MCF 10A (cell line): ENCODE data around the gene RNASE7. TPM values are rescaled to one million over a fixed set of nuclear protein-coding genes. Genes with fewer than 3 reads are reported as not detected.

Experiments used
- BruUV-seq: library from RNA; stranded (reverse); fragments of 400-500 nt; replicated peaks from 2 replicates; lab custom pipeline; 2021; lab: Mats Ljungman, UMichigan
- CTCF ChIA-PET: fragments of 300-600 bp; sonication (Branson Sonifier 250); formaldehyde crosslinking; extraction: SDS; loops from one replicate; lab custom pipeline; 2021; ENCODE audit warnings: antibody characterized with exemption, inconsistent platforms; lab: Yijun Ruan, JAX
- POLR2A ChIA-PET: fragments of 300-600, 350-650 bp; sonication (Branson Sonifier 250); formaldehyde crosslinking; extraction: SDS; loops from one replicate; lab custom pipeline; 2020; ENCODE audit warnings: antibody characterized with exemption, inconsistent platforms; lab: Yijun Ruan, JAX
- DNase-seq: peaks from one replicate; pipeline ENCODE4 v3.0.0-alpha.2; 2018; ENCODE audit not compliant: unreplicated experiment
- H3K27ac Mint-ChIP-seq: one replicate; pipeline ENCODE4 v1.8.0; 2022; ENCODE audit warnings: mild to moderate bottlenecking, low read depth, mixed read lengths; ENCODE audit not compliant: unreplicated experiment
- H3K27me3 Mint-ChIP-seq: one replicate; pipeline ENCODE4 v1.8.0; 2022; ENCODE audit warnings: mixed read lengths; ENCODE audit not compliant: insufficient read depth, unreplicated experiment
- H3K36me3 Mint-ChIP-seq: one replicate; pipeline ENCODE4 v1.8.0; 2022; ENCODE audit warnings: mild to moderate bottlenecking, moderate library complexity, mixed read lengths; ENCODE audit not compliant: insufficient read depth, unreplicated experiment
- H3K4me1 Mint-ChIP-seq: one replicate; pipeline ENCODE4 v1.8.0; 2022; ENCODE audit warnings: mixed read lengths; ENCODE audit not compliant: insufficient read depth, unreplicated experiment
- H3K4me3 Mint-ChIP-seq: one replicate; pipeline ENCODE4 v1.8.0; 2022; ENCODE audit warnings: mild to moderate bottlenecking, moderate library complexity, mixed read lengths; ENCODE audit not compliant: unreplicated experiment
- H3K9me3 Mint-ChIP-seq: one replicate; pipeline ENCODE4 v1.8.0; 2022; ENCODE audit warnings: mixed read lengths; ENCODE audit not compliant: unreplicated experiment
- CTCF ChIP-seq: fragments of 200-600 bp; IDR thresholded peaks from one replicate; pipeline ENCODE4 v1.8.0; 2022; ENCODE audit warnings: antibody characterized with exemption, mild to moderate bottlenecking; ENCODE audit not compliant: unreplicated experiment
- intact Hi-C: fragments of 100-400 bp; cut with micrococcal nuclease; formaldehyde crosslinking; loops from 2 replicates; pipeline ENCODE4 v1.14.1; 2022
- total RNA-seq: library from RNA; stranded (reverse); gene quantifications from 2 replicates; pipeline ENCODE4 v1.2.3, GENCODE V29; 2022

Gene RNASE7
- total RNA-seq, 1 experiment from 2014 or later: 10.9 TPM

GRCh38 chr14:21014761-21015190 is 27.4 kb upstream of the RNASE7 start:
- H3K36me3 Mint-ChIP-seq: peaks cover 5% of the 10 kb centered on the region
- peaks cover 33% of the 10 kb centered on the region for H3K27me3 Mint-ChIP-seq
- H3K4me3 Mint-ChIP-seq: no peak overlapping the region
- intact Hi-C loops: loop anchor here (1.0 kb wide), 3 partner anchors 26 to 90 kb away; no protein-coding TSS in a partner anchor
- peak; percentile 90 for TF ChIP-seq CTCF
- no peak overlapping the region for H3K27ac Mint-ChIP-seq
- H3K4me1 Mint-ChIP-seq: peaks cover 7% of the 10 kb centered on the region
- peak; percentile 88 for DNase-seq
- CTCF ChIA-PET: interaction anchor here (0.5 to 14.8 kb wide), 65 partner anchors 9 to 1782 kb away, joined by 3 to 391 read pairs (median 4); partner anchors contain the start of genes APEX1, ARHGEF40, OR5AU1 and RNASE13
- no peaks in the 10 kb centered on the region for H3K9me3 Mint-ChIP-seq
- BruUV-seq: no TSS peak
- POLR2A ChIA-PET: interaction anchor here (0.7 to 3.4 kb wide), 13 partner anchors 9 to 206 kb away, joined by 3 to 44 read pairs (median 3); partner anchors contain the start of genes ARHGEF40 and RNASE7

- no peak for TF ChIP-seq CTCF
- POLR2A ChIA-PET: interaction anchor here (0.7 to 3.4 kb wide), 8 partner anchors 23 to 163 kb away, joined by 3 to 44 read pairs (median 4); partner anchors contain the start of genes ARHGEF40 and RNASE7
- intact Hi-C loops: no loop called here
Observed at GRCh38 chr14:21015312-21015711, 26.9 kb upstream of the RNASE7 start.

GRCh38 chr14:21016413-21017190 is 25.6 kb upstream of the RNASE7 start:
- H3K36me3 Mint-ChIP-seq: peaks cover 5% of the 10 kb centered on the region
- H3K27ac Mint-ChIP-seq: no peak overlapping the region
- no peak overlapping the region for H3K4me3 Mint-ChIP-seq
- no peak for DNase-seq
- CTCF ChIA-PET: interaction anchor here (0.6 to 14.8 kb wide), 18 partner anchors 12 to 624 kb away, joined by 3 to 391 read pairs (median 16); partner anchors contain the start of genes RNASE13, RNASE7, SLC39A2 and TMEM253
- intact Hi-C loops: no loop called here
- no peaks in the 10 kb centered on the region for H3K9me3 Mint-ChIP-seq
- peaks cover 30% of the 10 kb centered on the region for H3K27me3 Mint-ChIP-seq
- no peak for TF ChIP-seq CTCF
- H3K4me1 Mint-ChIP-seq: peaks cover 7% of the 10 kb centered on the region
- POLR2A ChIA-PET: interaction anchor here (2.9 to 3.4 kb wide), 2 partner anchors 24 to 88 kb away, joined by 40 to 44 read pairs; partner anchors contain the start of gene RNASE7
- BruUV-seq: no TSS peak

More at GRCh38 chr14:21015312-21015711, 26.9 kb upstream of the RNASE7 start:
- Mint-ChIP-seq H3K36me3 (peaks cover 5% of the 10 kb centered on the region), H3K9me3 (no peaks in the 10 kb centered on the region), H3K27me3 (peaks cover 33% of the 10 kb centered on the region), H3K27ac (no peak overlapping the region), H3K4me3 (no peak overlapping the region), H3K4me1 (peaks cover 7% of the 10 kb centered on the region)
- no TSS peak for BruUV-seq
- CTCF ChIA-PET: interaction anchor here (0.6 to 14.8 kb wide), 58 partner anchors 8 to 1443 kb away, joined by 3 to 391 read pairs (median 5); partner anchors contain the start of genes APEX1, ARHGEF40, RNASE13 and RNASE4
- DNase-seq: no peak
